Keratinocyte (primary cell): Measurements from ENCODE around the gene CHODL.

Experiments
- EZH2 ChIP-seq: IDR thresholded peaks from one replicate; pipeline ENCODE4 v1.6.1; 2012; ENCODE audit warnings: inconsistent platforms, mild to moderate bottlenecking, low read length, moderate library complexity
- TF ChIP-seq, protein P1 (sequence below), 3 experiments: IDR thresholded peaks in 1 of 3; conservative IDR thresholded peaks in 1 of 3; optimal IDR thresholded peaks in 1 of 3; 2 replicates in 2 of 3; 3 replicates in 1 of 3; pipeline versions ENCODE3 to v1.5.1; 2011; ENCODE audit warnings: low read length in 3 of 3, mild to moderate bottlenecking in 3 of 3, moderate library complexity in 2 of 3, control low read depth in 1 of 3, inconsistent platforms in 1 of 3; ENCODE audit not compliant: insufficient read depth in 2 of 3; ENCODE audit errors: extremely low read depth in 1 of 3

GRCh38 chr21:18294100-18294499, 49.5 kb downstream of the CHODL start:
- TF ChIP-seq, protein P1, sequence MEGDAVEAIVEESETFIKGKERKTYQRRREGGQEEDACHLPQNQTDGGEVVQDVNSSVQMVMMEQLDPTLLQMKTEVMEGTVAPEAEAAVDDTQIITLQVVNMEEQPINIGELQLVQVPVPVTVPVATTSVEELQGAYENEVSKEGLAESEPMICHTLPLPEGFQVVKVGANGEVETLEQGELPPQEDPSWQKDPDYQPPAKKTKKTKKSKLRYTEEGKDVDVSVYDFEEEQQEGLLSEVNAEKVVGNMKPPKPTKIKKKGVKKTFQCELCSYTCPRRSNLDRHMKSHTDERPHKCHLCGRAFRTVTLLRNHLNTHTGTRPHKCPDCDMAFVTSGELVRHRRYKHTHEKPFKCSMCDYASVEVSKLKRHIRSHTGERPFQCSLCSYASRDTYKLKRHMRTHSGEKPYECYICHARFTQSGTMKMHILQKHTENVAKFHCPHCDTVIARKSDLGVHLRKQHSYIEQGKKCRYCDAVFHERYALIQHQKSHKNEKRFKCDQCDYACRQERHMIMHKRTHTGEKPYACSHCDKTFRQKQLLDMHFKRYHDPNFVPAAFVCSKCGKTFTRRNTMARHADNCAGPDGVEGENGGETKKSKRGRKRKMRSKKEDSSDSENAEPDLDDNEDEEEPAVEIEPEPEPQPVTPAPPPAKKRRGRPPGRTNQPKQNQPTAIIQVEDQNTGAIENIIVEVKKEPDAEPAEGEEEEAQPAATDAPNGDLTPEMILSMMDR (optimal IDR thresholded peaks at IDR 0.05 in 1 of 3, IDR thresholded peaks at IDR 0.05 in 1 of 3, conservative IDR thresholded peaks at IDR 0.05 in 1 of 3; ENCODE audit: extremely low read depth in 1 of 3, insufficient read depth in 2 of 3, low read length in 3 of 3): no peak
- no peak for TF ChIP-seq EZH2
